Neural cell (in vitro differentiated cells): Measurements from ENCODE around the gene MYO7B.
A peak's percentile ranks its signal among the peaks of the same experiment; 100 is the strongest.

ENCODE experiments used
- EP300 ChIP-seq: fragments of 450-650 bp; conservative IDR thresholded peaks from 2 replicates; pipeline ENCODE4 v1.6.1; 2014; ENCODE audit warnings: antibody characterized with exemption, mild to moderate bottlenecking, moderate library complexity; ENCODE audit not compliant: poor library complexity, severe bottlenecking
- EZH2 ChIP-seq: fragments of 200-600, 300-800 bp; shearing (Covaris generic), sonication (generic); IDR thresholded peaks from 2 replicates; pipeline ENCODE4 v1.6.1; 2014; ENCODE audit warnings: antibody characterized with exemption, low read length, borderline replicate concordance, mild to moderate bottlenecking; ENCODE audit not compliant: insufficient read depth, poor library complexity, severe bottlenecking
- MXI1 ChIP-seq: fragments of 450-650 bp; conservative IDR thresholded peaks from 2 replicates; pipeline ENCODE4 v1.6.1; 2014; ENCODE audit warnings: antibody characterized with exemption, mild to moderate bottlenecking; ENCODE audit not compliant: poor library complexity, severe bottlenecking
- POLR2AphosphoS5 ChIP-seq: IDR thresholded peaks from 2 replicates; pipeline ENCODE4 v1.6.1; 2012
- SMC3 ChIP-seq: fragments of 450-650 bp; conservative IDR thresholded peaks from 2 replicates; pipeline ENCODE4 v1.6.1; 2014; ENCODE audit warnings: antibody characterized with exemption, mild to moderate bottlenecking, moderate library complexity; ENCODE audit not compliant: poor library complexity
- TAF1 ChIP-seq: IDR thresholded peaks from 2 replicates; pipeline ENCODE4 v1.6.1; 2012; ENCODE audit warnings: low read depth
- TF ChIP-seq, protein P1 (sequence below): fragments of 450-650 bp; IDR thresholded peaks from 2 replicates; pipeline ENCODE4 v1.5.1; 2014; ENCODE audit warnings: antibody characterized with exemption, mild to moderate bottlenecking, moderate library complexity; ENCODE audit not compliant: poor library complexity, severe bottlenecking
- TF ChIP-seq, protein P2 (sequence below): IDR thresholded peaks from 2 replicates; pipeline ENCODE4 v1.6.1; 2012; ENCODE audit warnings: borderline replicate concordance

DNA sequence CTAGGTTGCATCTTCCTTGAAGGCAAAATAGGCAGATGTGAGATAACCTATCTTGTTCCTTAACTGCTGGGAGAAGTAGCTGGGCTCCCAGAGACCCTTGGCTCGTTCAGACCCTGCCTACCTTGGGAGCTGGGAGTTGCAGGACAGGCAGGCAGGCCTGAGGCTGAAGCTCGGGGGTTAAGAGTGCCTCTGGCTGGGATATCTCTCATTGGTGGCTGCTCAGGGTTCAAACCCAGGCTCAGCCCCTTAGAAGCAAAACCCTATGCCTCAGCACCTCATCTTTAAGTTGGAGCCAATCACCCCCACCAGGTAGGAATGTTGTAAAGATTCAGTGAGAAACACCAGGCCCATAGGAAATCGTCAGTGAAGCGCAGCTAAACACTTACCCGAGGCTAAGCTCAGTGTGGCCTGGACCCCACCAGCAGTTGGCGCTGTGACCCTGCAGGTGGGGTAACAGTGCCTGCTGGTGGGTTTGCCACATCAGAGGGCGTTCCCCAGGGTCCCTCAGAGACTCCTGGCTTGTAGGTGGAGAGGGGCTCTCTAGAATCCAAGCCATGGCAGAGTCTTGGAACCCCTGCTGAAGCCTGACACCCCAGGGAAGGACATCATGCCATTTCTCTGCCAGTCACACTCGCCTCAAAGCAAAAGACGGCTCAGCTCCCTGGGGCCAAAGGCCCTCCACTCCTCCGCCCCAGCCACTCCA is 55.9 kb downstream of the MYO7B start:
- TF ChIP-seq, protein P1, sequence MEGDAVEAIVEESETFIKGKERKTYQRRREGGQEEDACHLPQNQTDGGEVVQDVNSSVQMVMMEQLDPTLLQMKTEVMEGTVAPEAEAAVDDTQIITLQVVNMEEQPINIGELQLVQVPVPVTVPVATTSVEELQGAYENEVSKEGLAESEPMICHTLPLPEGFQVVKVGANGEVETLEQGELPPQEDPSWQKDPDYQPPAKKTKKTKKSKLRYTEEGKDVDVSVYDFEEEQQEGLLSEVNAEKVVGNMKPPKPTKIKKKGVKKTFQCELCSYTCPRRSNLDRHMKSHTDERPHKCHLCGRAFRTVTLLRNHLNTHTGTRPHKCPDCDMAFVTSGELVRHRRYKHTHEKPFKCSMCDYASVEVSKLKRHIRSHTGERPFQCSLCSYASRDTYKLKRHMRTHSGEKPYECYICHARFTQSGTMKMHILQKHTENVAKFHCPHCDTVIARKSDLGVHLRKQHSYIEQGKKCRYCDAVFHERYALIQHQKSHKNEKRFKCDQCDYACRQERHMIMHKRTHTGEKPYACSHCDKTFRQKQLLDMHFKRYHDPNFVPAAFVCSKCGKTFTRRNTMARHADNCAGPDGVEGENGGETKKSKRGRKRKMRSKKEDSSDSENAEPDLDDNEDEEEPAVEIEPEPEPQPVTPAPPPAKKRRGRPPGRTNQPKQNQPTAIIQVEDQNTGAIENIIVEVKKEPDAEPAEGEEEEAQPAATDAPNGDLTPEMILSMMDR: peak; percentile 32
- TF ChIP-seq EZH2: no peak
- no peak for TF ChIP-seq POLR2AphosphoS5
- no peak for TF ChIP-seq TAF1
- TF ChIP-seq EP300: no peak
- no peak for TF ChIP-seq SMC3
- TF ChIP-seq, protein P2, sequence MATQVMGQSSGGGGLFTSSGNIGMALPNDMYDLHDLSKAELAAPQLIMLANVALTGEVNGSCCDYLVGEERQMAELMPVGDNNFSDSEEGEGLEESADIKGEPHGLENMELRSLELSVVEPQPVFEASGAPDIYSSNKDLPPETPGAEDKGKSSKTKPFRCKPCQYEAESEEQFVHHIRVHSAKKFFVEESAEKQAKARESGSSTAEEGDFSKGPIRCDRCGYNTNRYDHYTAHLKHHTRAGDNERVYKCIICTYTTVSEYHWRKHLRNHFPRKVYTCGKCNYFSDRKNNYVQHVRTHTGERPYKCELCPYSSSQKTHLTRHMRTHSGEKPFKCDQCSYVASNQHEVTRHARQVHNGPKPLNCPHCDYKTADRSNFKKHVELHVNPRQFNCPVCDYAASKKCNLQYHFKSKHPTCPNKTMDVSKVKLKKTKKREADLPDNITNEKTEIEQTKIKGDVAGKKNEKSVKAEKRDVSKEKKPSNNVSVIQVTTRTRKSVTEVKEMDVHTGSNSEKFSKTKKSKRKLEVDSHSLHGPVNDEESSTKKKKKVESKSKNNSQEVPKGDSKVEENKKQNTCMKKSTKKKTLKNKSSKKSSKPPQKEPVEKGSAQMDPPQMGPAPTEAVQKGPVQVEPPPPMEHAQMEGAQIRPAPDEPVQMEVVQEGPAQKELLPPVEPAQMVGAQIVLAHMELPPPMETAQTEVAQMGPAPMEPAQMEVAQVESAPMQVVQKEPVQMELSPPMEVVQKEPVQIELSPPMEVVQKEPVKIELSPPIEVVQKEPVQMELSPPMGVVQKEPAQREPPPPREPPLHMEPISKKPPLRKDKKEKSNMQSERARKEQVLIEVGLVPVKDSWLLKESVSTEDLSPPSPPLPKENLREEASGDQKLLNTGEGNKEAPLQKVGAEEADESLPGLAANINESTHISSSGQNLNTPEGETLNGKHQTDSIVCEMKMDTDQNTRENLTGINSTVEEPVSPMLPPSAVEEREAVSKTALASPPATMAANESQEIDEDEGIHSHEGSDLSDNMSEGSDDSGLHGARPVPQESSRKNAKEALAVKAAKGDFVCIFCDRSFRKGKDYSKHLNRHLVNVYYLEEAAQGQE: no peak
- no peak for TF ChIP-seq MXI1
